ENCODE results near the gene LFNG. TPM values are rescaled to one million over a fixed set of nuclear protein-coding genes. Genes with fewer than 3 reads are reported as not detected.

Gene LFNG
- total RNA-seq, 1 experiment from 2014 or later, result 2.4 TPM

GRCh38 chr7:2566890-2567678, 47.5 kb downstream of the LFNG start:
- ChIA-PET CTCF (interaction anchor here (1.0 kb wide), 1 partner anchor 75 kb away, joined by 3 read pairs; no protein-coding TSS in a partner anchor), POLR2A (interaction anchor here (0.9 kb wide), 1 partner anchor 42 kb away, joined by 4 read pairs; no protein-coding TSS in a partner anchor)
- Mint-ChIP-seq H3K4me1 (ENCODE audit: insufficient read depth, unreplicated experiment) (no peaks in the 10 kb centered on the region), H3K27me3 (ENCODE audit: insufficient read depth, unreplicated experiment) (no peaks in the 10 kb centered on the region), H3K4me3 (ENCODE audit: unreplicated experiment) (no peak overlapping the region), H3K36me3 (ENCODE audit: insufficient read depth, unreplicated experiment) (peaks cover 21% of the 10 kb centered on the region), H3K9me3 (ENCODE audit: unreplicated experiment) (no peaks in the 10 kb centered on the region), H3K27ac (ENCODE audit: low read depth, unreplicated experiment) (no peak overlapping the region)
- no peak for DNase-seq (ENCODE audit: unreplicated experiment)
- intact Hi-C loops (cut with micrococcal nuclease), result no loop called here
- no peak for TF ChIP-seq CTCF (IDR thresholded peaks at IDR 0.05; ENCODE audit: unreplicated experiment)
- no TSS peak for BruUV-seq (replicated peaks)

GRCh38 chr7:2567679-2568278, 48.2 kb downstream of the LFNG start:
- ChIA-PET CTCF (interaction anchor here (1.0 to 1.2 kb wide), 2 partner anchors 75 to 103 kb away, joined by 3 to 6 read pairs; no protein-coding TSS in a partner anchor), POLR2A (no interaction called here)
- no TSS peak for BruUV-seq (replicated peaks)
- no peaks in the 10 kb centered on the region for H3K9me3 Mint-ChIP-seq (ENCODE audit: unreplicated experiment)
- H3K36me3 Mint-ChIP-seq (ENCODE audit: insufficient read depth, unreplicated experiment), result peaks cover 21% of the 10 kb centered on the region
- TF ChIP-seq CTCF (IDR thresholded peaks at IDR 0.05; ENCODE audit: unreplicated experiment), result no peak
- no peaks in the 10 kb centered on the region for H3K27me3 Mint-ChIP-seq (ENCODE audit: insufficient read depth, unreplicated experiment)
- no peaks in the 10 kb centered on the region for H3K4me1 Mint-ChIP-seq (ENCODE audit: insufficient read depth, unreplicated experiment)
- H3K4me3 Mint-ChIP-seq (ENCODE audit: unreplicated experiment), result no peak overlapping the region
- peak; percentile 6 for DNase-seq (ENCODE audit: unreplicated experiment)
- H3K27ac Mint-ChIP-seq (ENCODE audit: low read depth, unreplicated experiment), result no peak overlapping the region
- intact Hi-C loops (cut with micrococcal nuclease), result no loop called here

GRCh38 chr7:2568521-2569223, 49.1 kb downstream of the LFNG start:
- Mint-ChIP-seq H3K4me3 (ENCODE audit: unreplicated experiment) (no peak overlapping the region), H3K36me3 (ENCODE audit: insufficient read depth, unreplicated experiment) (peaks cover 18% of the 10 kb centered on the region), H3K4me1 (ENCODE audit: insufficient read depth, unreplicated experiment) (no peaks in the 10 kb centered on the region), H3K27ac (ENCODE audit: low read depth, unreplicated experiment) (no peak overlapping the region), H3K27me3 (ENCODE audit: insufficient read depth, unreplicated experiment) (no peaks in the 10 kb centered on the region), H3K9me3 (ENCODE audit: unreplicated experiment) (no peaks in the 10 kb centered on the region)
- no TSS peak for BruUV-seq (replicated peaks)
- POLR2A ChIA-PET, result no interaction called here
- no peak for DNase-seq (ENCODE audit: unreplicated experiment)
- intact Hi-C loops (cut with micrococcal nuclease), result no loop called here
- TF ChIP-seq CTCF (IDR thresholded peaks at IDR 0.05; ENCODE audit: unreplicated experiment), result no peak
- CTCF ChIA-PET, result interaction anchor here (0.7 to 1.2 kb wide), 3 partner anchors 74 to 183 kb away, joined by 3 to 6 read pairs (median 5); no protein-coding TSS in a partner anchor

GRCh38 chr7:2569421-2569820, 49.8 kb downstream of the LFNG start:
- ChIA-PET CTCF (no interaction called here), POLR2A (no interaction called here)
- BruUV-seq (replicated peaks), result no TSS peak
- Mint-ChIP-seq H3K27ac (ENCODE audit: low read depth, unreplicated experiment) (no peak overlapping the region), H3K4me3 (ENCODE audit: unreplicated experiment) (no peak overlapping the region), H3K4me1 (ENCODE audit: insufficient read depth, unreplicated experiment) (no peaks in the 10 kb centered on the region), H3K36me3 (ENCODE audit: insufficient read depth, unreplicated experiment) (peaks cover 14% of the 10 kb centered on the region), H3K9me3 (ENCODE audit: unreplicated experiment) (no peaks in the 10 kb centered on the region), H3K27me3 (ENCODE audit: insufficient read depth, unreplicated experiment) (no peaks in the 10 kb centered on the region)
- TF ChIP-seq CTCF (IDR thresholded peaks at IDR 0.05; ENCODE audit: unreplicated experiment), result no peak
- no peak for DNase-seq (ENCODE audit: unreplicated experiment)
- intact Hi-C loops (cut with micrococcal nuclease), result no loop called here

Measured in MCF 10A (cell line).